BLaER1 (cell line): ENCODE data around the gene FGD3.

ENCODE experiments used
- H3K27ac ChIP-seq: shearing (Covaris generic); formaldehyde crosslinking; 2 replicates; pipeline ENCODE4 v1.8.1; 2022
- H3K27me3 ChIP-seq: shearing (Covaris generic); formaldehyde crosslinking; 2 replicates; pipeline ENCODE4 v1.8.1; 2022
- H3K36me3 ChIP-seq: shearing (Covaris generic); formaldehyde crosslinking; 2 replicates; pipeline ENCODE4 v1.8.1; 2022
- H3K4me1 ChIP-seq: shearing (Covaris generic); formaldehyde crosslinking; 2 replicates; pipeline ENCODE4 v1.8.1; 2022
- H3K4me2 ChIP-seq: shearing (Covaris generic); formaldehyde crosslinking; 2 replicates; pipeline ENCODE4 v1.8.1; 2022
- H3K4me3 ChIP-seq: shearing (Covaris generic); formaldehyde crosslinking; 2 replicates; pipeline ENCODE4 v1.8.1; 2022
- H3K9ac ChIP-seq: shearing (Covaris generic); formaldehyde crosslinking; 2 replicates; pipeline ENCODE4 v1.8.1; 2022
- H3K9me3 ChIP-seq: shearing (Covaris generic); formaldehyde crosslinking; 2 replicates; pipeline ENCODE4 v1.8.1; 2022
- H4K20me1 ChIP-seq: shearing (Covaris generic); formaldehyde crosslinking; 2 replicates; pipeline ENCODE4 v1.8.1; 2022
- Cebpa-rat ChIP-seq: shearing (Covaris generic); IDR thresholded peaks from 2 replicates; pipeline ENCODE4 v1.8.1; 2022

FGD3 gene

GRCh38 chr9:92954049-92954861, 6.9 kb downstream of the FGD3 start:
- Histone ChIP-seq H3K36me3 (no peaks in the 10 kb centered on the region), H3K4me2 (peak overlapping the region; percentile 78), H3K27ac (no peak overlapping the region; the same call in 1 of the 2 replicates), H3K27me3 (no peaks in the 10 kb centered on the region), H3K9ac (no peak overlapping the region), H3K4me1 (peaks cover 17% of the 10 kb centered on the region), H3K4me3 (no peak overlapping the region), H3K9me3 (no peaks in the 10 kb centered on the region), H4K20me1 (no peaks in the 10 kb centered on the region)
- no peak for TF ChIP-seq Cebpa-rat

- Histone ChIP-seq H4K20me1 (no peaks in the 10 kb centered on the region), H3K27ac (no peak overlapping the region), H3K9ac (no peak overlapping the region), H3K4me2 (peak overlapping the region; percentile 78), H3K9me3 (no peaks in the 10 kb centered on the region), H3K4me3 (no peak overlapping the region), H3K27me3 (no peaks in the 10 kb centered on the region), H3K36me3 (no peaks in the 10 kb centered on the region), H3K4me1 (peaks cover 17% of the 10 kb centered on the region)
- TF ChIP-seq Cebpa-rat, result no peak
Measured at GRCh38 chr9:92954886-92955285, 7.6 kb downstream of the FGD3 start.

GRCh38 chr9:92960561-92961290, 13.4 kb downstream of the FGD3 start:
- no peak overlapping the region for H3K27ac ChIP-seq
- no peak for TF ChIP-seq Cebpa-rat
- no peaks in the 10 kb centered on the region for H3K27me3 ChIP-seq
- H3K4me2 ChIP-seq, result no peak overlapping the region
- H3K9me3 ChIP-seq, result peaks cover 7% of the 10 kb centered on the region; the same call in 1 of the 2 replicates
- peaks cover 5% of the 10 kb centered on the region for H4K20me1 ChIP-seq
- no peak overlapping the region for H3K4me3 ChIP-seq
- H3K4me1 ChIP-seq, result peaks cover 19% of the 10 kb centered on the region
- H3K36me3 ChIP-seq, result no peaks in the 10 kb centered on the region
- no peak overlapping the region for H3K9ac ChIP-seq

- Histone ChIP-seq H3K4me2 (no peak overlapping the region), H3K27ac (no peak overlapping the region), H3K4me3 (no peak overlapping the region), H3K36me3 (0 out of 2 replicates have a peak, but pooled peaks cover 2% of the 10 kb centered on the region), H3K4me1 (peaks cover 30% of the 10 kb centered on the region), H4K20me1 (peaks cover 15% of the 10 kb centered on the region), H3K9ac (no peak overlapping the region), H3K27me3 (no peaks in the 10 kb centered on the region), H3K9me3 (peaks cover 7% of the 10 kb centered on the region; the same call in 1 of the 2 replicates)
- no peak for TF ChIP-seq Cebpa-rat
Measured at GRCh38 chr9:92961627-92962302, 14.4 kb downstream of the FGD3 start.

GRCh38 chr9:92962303-92962649, 15.0 kb downstream of the FGD3 start:
- peaks cover 35% of the 10 kb centered on the region for H3K4me1 ChIP-seq
- no peak overlapping the region for H3K9ac ChIP-seq
- no peak overlapping the region for H3K4me3 ChIP-seq
- peaks cover 21% of the 10 kb centered on the region for H4K20me1 ChIP-seq
- H3K9me3 ChIP-seq, result peaks cover 7% of the 10 kb centered on the region; the same call in 1 of the 2 replicates
- H3K4me2 ChIP-seq, result no peak overlapping the region
- H3K27ac ChIP-seq, result no peak overlapping the region
- no peaks in the 10 kb centered on the region for H3K27me3 ChIP-seq
- 0 out of 2 replicates have a peak, but pooled peaks cover 2% of the 10 kb centered on the region for H3K36me3 ChIP-seq
- no peak for TF ChIP-seq Cebpa-rat

- Histone ChIP-seq H3K9me3 (peaks cover 7% of the 10 kb centered on the region; the same call in 1 of the 2 replicates), H3K4me2 (peak overlapping the region; percentile 98), H3K4me1 (peaks cover 40% of the 10 kb centered on the region), H3K4me3 (no peak overlapping the region), H3K36me3 (0 out of 2 replicates have a peak, but pooled peaks cover 2% of the 10 kb centered on the region), H4K20me1 (peaks cover 26% of the 10 kb centered on the region), H3K27ac (peak overlapping the region; percentile 91), H3K27me3 (no peaks in the 10 kb centered on the region), H3K9ac (no peak overlapping the region)
- no peak for TF ChIP-seq Cebpa-rat
Measured at GRCh38 chr9:92962846-92963245, 15.5 kb downstream of the FGD3 start.

GRCh38 chr9:92963831-92964606, 16.7 kb downstream of the FGD3 start:
- peak overlapping the region; percentile 98 for H3K4me2 ChIP-seq
- H3K9ac ChIP-seq, result peak overlapping the region; percentile 87
- no peak for TF ChIP-seq Cebpa-rat

GRCh38 chr9:92964607-92965060, 17.3 kb downstream of the FGD3 start:
- peak overlapping the region; percentile 76 for H3K4me3 ChIP-seq
- peaks cover 58% of the 10 kb centered on the region for H3K4me1 ChIP-seq
- TF ChIP-seq Cebpa-rat, result no peak
- H3K9ac ChIP-seq, result peak overlapping the region; percentile 87
- H3K4me2 ChIP-seq, result peak overlapping the region; percentile 98
- peaks cover 5% of the 10 kb centered on the region; the same call in 1 of the 2 replicates for H3K36me3 ChIP-seq
- H3K27ac ChIP-seq, result peak overlapping the region; percentile 91
- peaks cover 44% of the 10 kb centered on the region for H4K20me1 ChIP-seq
- H3K27me3 ChIP-seq, result no peaks in the 10 kb centered on the region
- peaks cover 7% of the 10 kb centered on the region; the same call in 1 of the 2 replicates for H3K9me3 ChIP-seq

More at GRCh38 chr9:92963831-92964606, 16.7 kb downstream of the FGD3 start:
- Histone ChIP-seq H3K27me3 (no peaks in the 10 kb centered on the region), H4K20me1 (peaks cover 38% of the 10 kb centered on the region), H3K9me3 (peaks cover 7% of the 10 kb centered on the region; the same call in 1 of the 2 replicates), H3K27ac (peak overlapping the region; percentile 91), H3K4me1 (peaks cover 52% of the 10 kb centered on the region), H3K36me3 (0 out of 2 replicates have a peak, but pooled peaks cover 2% of the 10 kb centered on the region), H3K4me3 (peak overlapping the region; percentile 76)
